HEK293 (cell line): Measurements from ENCODE around the gene KMT2A.

Experiments used
- CTCF ChIA-PET: fragments of 350-600 bp; formaldehyde crosslinking; extraction: SDS; loops from one replicate; lab custom pipeline; 2021; ENCODE audit warnings: antibody characterized with exemption; lab: Yijun Ruan, JAX
- POLR2A ChIA-PET: fragments of 300-600 bp; formaldehyde crosslinking; extraction: SDS; loops from one replicate; lab custom pipeline; 2020; ENCODE audit warnings: antibody characterized with exemption, inconsistent platforms; lab: Yijun Ruan, JAX
- H3K27ac ChIP-seq: fragments of 200-500 bp; sonication (Bioruptor generic); 2 replicates; pipeline ENCODE4 v1.5.1; 2014; ENCODE audit warnings: low read depth, low read length, control low read depth, inconsistent platforms; ENCODE audit errors: extremely low read depth
- H3K36me3 ChIP-seq, 2 experiments: fragments of 200-500 bp in 1 of 2; sonication (Bioruptor generic) in 1 of 2; 1 replicate in 1 of 2; 2 replicates in 1 of 2; pipeline ENCODE4 v1.5.1; 2014 to 2017; ENCODE audit warnings: inconsistent platforms in 2 of 2, low read length in 2 of 2; ENCODE audit not compliant: control insufficient read depth in 2 of 2, insufficient read depth in 1 of 2
- H3K4me1 ChIP-seq: fragments of 200-500 bp; sonication (Bioruptor generic); 2 replicates; pipeline ENCODE4 v1.5.1; 2014; ENCODE audit warnings: mild to moderate bottlenecking, low read length, inconsistent platforms; ENCODE audit not compliant: control insufficient read depth, insufficient read depth
- H3K4me3 ChIP-seq: 2 replicates; pipeline ENCODE4 v1.5.1; 2011; ENCODE audit warnings: low read depth, mild to moderate bottlenecking, control low read depth, low read length, moderate library complexity
- H3K9me3 ChIP-seq: fragments of 200-500 bp; sonication (Bioruptor generic); 2 replicates; pipeline ENCODE4 v1.5.1; 2014; ENCODE audit warnings: low read depth, low read length, inconsistent platforms; ENCODE audit not compliant: control insufficient read depth, insufficient read depth
- OSR2 ChIP-seq: fragments of 450-650 bp; formaldehyde crosslinking; IDR thresholded peaks from 2 replicates; pipeline ENCODE4 v1.5.1; 2016; ENCODE audit warnings: missing biosample characterization, missing genetic modification characterization
- SCRT1 ChIP-seq: fragments of 450-650 bp; formaldehyde crosslinking; IDR thresholded peaks from 2 replicates; pipeline ENCODE4 v1.5.1; 2016; ENCODE audit warnings: missing biosample characterization, missing genetic modification characterization, borderline replicate concordance
- ZBTB20 ChIP-seq: fragments of 450-650 bp; formaldehyde crosslinking; IDR thresholded peaks from 2 replicates; pipeline ENCODE4 v1.5.1; 2016; ENCODE audit warnings: missing biosample characterization, missing genetic modification characterization
- ZBTB21 ChIP-seq: fragments of 450-650 bp; formaldehyde crosslinking; IDR thresholded peaks from 2 replicates; pipeline ENCODE4 v1.5.1; 2017; ENCODE audit warnings: missing biosample characterization, missing genetic modification characterization
- ZFP41 ChIP-seq: fragments of 450-650 bp; formaldehyde crosslinking; IDR thresholded peaks from 2 replicates; pipeline ENCODE4 v1.5.1; 2016; ENCODE audit warnings: missing biosample characterization, missing genetic modification characterization, borderline replicate concordance
- ZNF114 ChIP-seq: fragments of 450-650 bp; formaldehyde crosslinking; IDR thresholded peaks from 2 replicates; pipeline ENCODE4 v1.5.0; 2017; ENCODE audit warnings: missing biosample characterization, missing genetic modification characterization
- ZNF121 ChIP-seq: fragments of 450-650 bp; formaldehyde crosslinking; IDR thresholded peaks from 2 replicates; pipeline ENCODE4 v1.5.1; 2016; ENCODE audit warnings: missing biosample characterization, missing genetic modification characterization
- ZNF2 ChIP-seq: fragments of 450-650 bp; formaldehyde crosslinking; IDR thresholded peaks from 2 replicates; pipeline ENCODE4 v1.5.1; 2016; ENCODE audit warnings: missing biosample characterization, missing genetic modification characterization
- ZNF214 ChIP-seq: fragments of 450-650 bp; formaldehyde crosslinking; IDR thresholded peaks from 2 replicates; pipeline ENCODE4 v1.5.1; 2017; ENCODE audit warnings: missing biosample characterization, mild to moderate bottlenecking, missing genetic modification characterization, borderline replicate concordance
- ZNF239 ChIP-seq: fragments of 450-650 bp; formaldehyde crosslinking; IDR thresholded peaks from 2 replicates; pipeline ENCODE4 v1.5.1; 2016; ENCODE audit warnings: missing biosample characterization, missing genetic modification characterization
- ZNF423 ChIP-seq: fragments of 450-650 bp; formaldehyde crosslinking; IDR thresholded peaks from 2 replicates; pipeline ENCODE4 v1.5.1; 2016; ENCODE audit warnings: missing biosample characterization, missing genetic modification characterization
- ZNF529 ChIP-seq: fragments of 450-650 bp; formaldehyde crosslinking; IDR thresholded peaks from 2 replicates; pipeline ENCODE4 v1.5.1; 2017; ENCODE audit warnings: missing genetic modification characterization, missing biosample characterization; ENCODE audit not compliant: insufficient replicate concordance
- ZNF549 ChIP-seq: fragments of 450-650 bp; IDR thresholded peaks from 2 replicates; pipeline ENCODE4 v1.5.1; 2018; ENCODE audit warnings: missing biosample characterization, missing genetic modification characterization, mild to moderate bottlenecking, inconsistent platforms, moderate library complexity
- ZNF600 ChIP-seq: fragments of 450-650 bp; formaldehyde crosslinking; IDR thresholded peaks from 2 replicates; pipeline ENCODE4 v1.5.1; 2016; ENCODE audit warnings: missing biosample characterization, missing genetic modification characterization
- ZNF610 ChIP-seq: fragments of 450-650 bp; formaldehyde crosslinking; IDR thresholded peaks from 2 replicates; pipeline ENCODE4 v1.5.1; 2016; ENCODE audit warnings: missing biosample characterization, missing genetic modification characterization, borderline replicate concordance
- ZNF791 ChIP-seq: fragments of 450-650 bp; formaldehyde crosslinking; IDR thresholded peaks from 2 replicates; pipeline ENCODE4 v1.5.1; 2016; ENCODE audit warnings: missing biosample characterization, missing genetic modification characterization
- ZNF792 ChIP-seq: fragments of 450-650 bp; formaldehyde crosslinking; IDR thresholded peaks from 2 replicates; pipeline ENCODE4 v1.5.1; 2016; ENCODE audit warnings: missing biosample characterization, missing genetic modification characterization
- TF ChIP-seq, protein P1 (sequence below): fragments of 450-650 bp; formaldehyde crosslinking; conservative IDR thresholded peaks from 2 replicates; pipeline ENCODE4 v1.5.1; 2016; ENCODE audit warnings: low read depth, missing biosample characterization, missing genetic modification characterization
- TF ChIP-seq, protein P2 (sequence below): fragments of 450-650 bp; formaldehyde crosslinking; IDR thresholded peaks from 2 replicates; pipeline ENCODE4 v1.5.1; 2016; ENCODE audit warnings: missing biosample characterization, missing genetic modification characterization, borderline replicate concordance
- TF ChIP-seq, protein P3 (sequence below): fragments of 450-650 bp; IDR thresholded peaks from 2 replicates; pipeline ENCODE4 v1.5.1; 2018; ENCODE audit warnings: missing biosample characterization, missing genetic modification characterization
- TF ChIP-seq, protein P4 (sequence below): fragments of 450-650 bp; formaldehyde crosslinking; IDR thresholded peaks from 2 replicates; pipeline ENCODE4 v1.5.1; 2016; ENCODE audit warnings: missing biosample characterization, missing genetic modification characterization
- TF ChIP-seq, protein P5 (sequence below): fragments of 450-650 bp; formaldehyde crosslinking; IDR thresholded peaks from 2 replicates; pipeline ENCODE4 v1.5.1; 2016; ENCODE audit warnings: missing biosample characterization, missing genetic modification characterization, low read depth

KMT2A gene

DNA sequence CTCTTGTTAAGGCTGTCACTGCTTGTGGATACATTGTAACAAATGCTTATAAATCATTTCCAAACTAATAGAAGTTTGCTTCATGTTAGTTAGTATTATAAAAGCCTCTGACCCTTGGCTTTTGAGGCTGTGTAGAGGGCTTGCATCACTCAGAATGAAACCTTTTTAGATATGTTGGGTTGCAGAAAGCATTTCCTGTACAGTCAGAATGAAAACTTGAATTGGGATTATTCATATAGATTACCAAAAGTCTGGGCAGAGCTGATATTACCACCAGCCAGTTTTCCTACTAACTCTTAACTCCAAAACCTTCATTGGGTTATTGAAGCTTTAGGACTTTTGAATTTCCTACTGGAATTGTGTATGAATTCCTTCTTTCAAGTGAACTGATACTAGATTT is 12.0 kb downstream of the KMT2A start (continued):
- TF ChIP-seq, protein P1, sequence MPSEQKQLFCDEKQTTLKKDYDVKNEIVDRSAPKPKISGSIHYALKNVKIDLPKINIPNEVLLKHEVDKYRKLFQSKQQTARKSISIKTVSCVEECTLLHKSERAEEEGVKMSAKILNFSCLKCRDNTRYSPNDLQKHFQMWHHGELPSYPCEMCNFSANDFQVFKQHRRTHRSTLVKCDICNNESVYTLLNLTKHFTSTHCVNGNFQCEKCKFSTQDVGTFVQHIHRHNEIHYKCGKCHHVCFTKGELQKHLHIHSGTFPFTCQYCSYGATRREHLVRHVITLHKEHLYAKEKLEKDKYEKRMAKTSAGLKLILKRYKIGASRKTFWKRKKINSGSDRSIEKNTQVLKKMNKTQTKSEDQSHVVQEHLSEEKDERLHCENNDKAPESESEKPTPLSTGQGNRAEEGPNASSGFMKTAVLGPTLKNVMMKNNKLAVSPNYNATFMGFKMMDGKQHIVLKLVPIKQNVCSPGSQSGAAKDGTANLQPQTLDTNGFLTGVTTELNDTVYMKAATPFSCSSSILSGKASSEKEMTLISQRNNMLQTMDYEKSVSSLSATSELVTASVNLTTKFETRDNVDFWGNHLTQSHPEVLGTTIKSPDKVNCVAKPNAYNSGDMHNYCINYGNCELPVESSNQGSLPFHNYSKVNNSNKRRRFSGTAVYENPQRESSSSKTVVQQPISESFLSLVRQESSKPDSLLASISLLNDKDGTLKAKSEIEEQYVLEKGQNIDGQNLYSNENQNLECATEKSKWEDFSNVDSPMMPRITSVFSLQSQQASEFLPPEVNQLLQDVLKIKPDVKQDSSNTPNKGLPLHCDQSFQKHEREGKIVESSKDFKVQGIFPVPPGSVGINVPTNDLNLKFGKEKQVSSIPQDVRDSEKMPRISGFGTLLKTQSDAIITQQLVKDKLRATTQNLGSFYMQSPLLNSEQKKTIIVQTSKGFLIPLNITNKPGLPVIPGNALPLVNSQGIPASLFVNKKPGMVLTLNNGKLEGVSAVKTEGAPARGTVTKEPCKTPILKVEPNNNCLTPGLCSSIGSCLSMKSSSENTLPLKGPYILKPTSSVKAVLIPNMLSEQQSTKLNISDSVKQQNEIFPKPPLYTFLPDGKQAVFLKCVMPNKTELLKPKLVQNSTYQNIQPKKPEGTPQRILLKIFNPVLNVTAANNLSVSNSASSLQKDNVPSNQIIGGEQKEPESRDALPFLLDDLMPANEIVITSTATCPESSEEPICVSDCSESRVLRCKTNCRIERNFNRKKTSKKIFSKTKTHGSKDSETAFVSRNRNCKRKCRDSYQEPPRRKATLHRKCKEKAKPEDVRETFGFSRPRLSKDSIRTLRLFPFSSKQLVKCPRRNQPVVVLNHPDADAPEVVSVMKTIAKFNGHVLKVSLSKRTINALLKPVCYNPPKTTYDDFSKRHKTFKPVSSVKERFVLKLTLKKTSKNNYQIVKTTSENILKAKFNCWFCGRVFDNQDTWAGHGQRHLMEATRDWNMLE (tag by site-specific recombination): no peak
- TF ChIP-seq ZNF423 (tag by site-specific recombination): no peak
- no peak for TF ChIP-seq ZFP41
- TF ChIP-seq OSR2 (tag by site-specific recombination): no peak
- no peak for TF ChIP-seq ZBTB20 (tag by site-specific recombination)
- TF ChIP-seq ZNF239 (tag by site-specific recombination): no peak
- no peak for TF ChIP-seq ZNF2 (tag by site-specific recombination)
- TF ChIP-seq ZBTB21 (tag by site-specific recombination): no peak
- no peak for TF ChIP-seq ZNF610
- TF ChIP-seq ZNF549 (tag by site-specific recombination): no peak
- TF ChIP-seq, protein P2, sequence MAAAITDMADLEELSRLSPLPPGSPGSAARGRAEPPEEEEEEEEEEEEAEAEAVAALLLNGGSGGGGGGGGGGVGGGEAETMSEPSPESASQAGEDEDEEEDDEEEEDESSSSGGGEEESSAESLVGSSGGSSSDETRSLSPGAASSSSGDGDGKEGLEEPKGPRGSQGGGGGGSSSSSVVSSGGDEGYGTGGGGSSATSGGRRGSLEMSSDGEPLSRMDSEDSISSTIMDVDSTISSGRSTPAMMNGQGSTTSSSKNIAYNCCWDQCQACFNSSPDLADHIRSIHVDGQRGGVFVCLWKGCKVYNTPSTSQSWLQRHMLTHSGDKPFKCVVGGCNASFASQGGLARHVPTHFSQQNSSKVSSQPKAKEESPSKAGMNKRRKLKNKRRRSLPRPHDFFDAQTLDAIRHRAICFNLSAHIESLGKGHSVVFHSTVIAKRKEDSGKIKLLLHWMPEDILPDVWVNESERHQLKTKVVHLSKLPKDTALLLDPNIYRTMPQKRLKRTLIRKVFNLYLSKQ: no peak
- no peak for TF ChIP-seq ZNF529 (tag by site-specific recombination)
- TF ChIP-seq ZNF791: no peak

DNA sequence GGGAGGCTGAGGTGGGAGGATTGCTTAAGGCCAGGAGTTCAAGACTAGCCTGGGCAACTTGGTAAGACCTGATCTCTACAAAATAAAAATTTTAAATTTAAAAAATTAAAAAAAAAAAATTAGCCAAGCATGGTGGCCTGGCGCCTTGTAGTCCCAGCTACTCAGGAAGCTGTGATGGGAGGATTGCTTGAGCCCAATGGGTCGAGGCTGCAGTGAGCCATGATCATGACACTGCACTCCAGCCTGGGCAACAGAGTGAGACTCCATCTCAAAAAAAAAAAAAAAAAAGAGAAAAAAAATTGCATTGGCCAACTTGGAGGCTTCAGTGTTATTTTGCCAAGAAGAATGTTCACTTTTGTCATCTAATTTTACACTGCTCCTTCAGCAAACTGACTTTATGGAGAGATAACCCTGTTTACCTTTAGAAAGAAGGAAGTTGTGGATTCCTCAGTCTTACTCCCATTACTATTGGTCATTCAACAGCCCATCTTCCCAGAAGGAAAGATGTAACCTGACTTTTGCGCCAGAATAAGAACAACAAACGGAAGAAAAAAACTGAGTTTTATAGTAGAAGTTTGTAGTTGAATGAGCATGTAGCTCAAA is 13.1 kb downstream of the KMT2A start:
- Histone ChIP-seq H3K4me3 (no peak overlapping the region), H3K36me3 (peaks cover 0 to 19% of the 10 kb centered on the region in 2 experiments; a peak in 2 of 3 replicates), H3K27ac (no peak overlapping the region), H3K9me3 (no peaks in the 10 kb centered on the region), H3K4me1 (no peaks in the 10 kb centered on the region)
- TF ChIP-seq, protein P3, sequence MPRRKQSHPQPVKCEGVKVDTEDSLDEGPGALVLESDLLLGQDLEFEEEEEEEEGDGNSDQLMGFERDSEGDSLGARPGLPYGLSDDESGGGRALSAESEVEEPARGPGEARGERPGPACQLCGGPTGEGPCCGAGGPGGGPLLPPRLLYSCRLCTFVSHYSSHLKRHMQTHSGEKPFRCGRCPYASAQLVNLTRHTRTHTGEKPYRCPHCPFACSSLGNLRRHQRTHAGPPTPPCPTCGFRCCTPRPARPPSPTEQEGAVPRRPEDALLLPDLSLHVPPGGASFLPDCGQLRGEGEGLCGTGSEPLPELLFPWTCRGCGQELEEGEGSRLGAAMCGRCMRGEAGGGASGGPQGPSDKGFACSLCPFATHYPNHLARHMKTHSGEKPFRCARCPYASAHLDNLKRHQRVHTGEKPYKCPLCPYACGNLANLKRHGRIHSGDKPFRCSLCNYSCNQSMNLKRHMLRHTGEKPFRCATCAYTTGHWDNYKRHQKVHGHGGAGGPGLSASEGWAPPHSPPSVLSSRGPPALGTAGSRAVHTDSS: no peak
- TF ChIP-seq ZNF214: no peak
- ChIA-PET POLR2A (no interaction called here), CTCF (no interaction called here)

DNA sequence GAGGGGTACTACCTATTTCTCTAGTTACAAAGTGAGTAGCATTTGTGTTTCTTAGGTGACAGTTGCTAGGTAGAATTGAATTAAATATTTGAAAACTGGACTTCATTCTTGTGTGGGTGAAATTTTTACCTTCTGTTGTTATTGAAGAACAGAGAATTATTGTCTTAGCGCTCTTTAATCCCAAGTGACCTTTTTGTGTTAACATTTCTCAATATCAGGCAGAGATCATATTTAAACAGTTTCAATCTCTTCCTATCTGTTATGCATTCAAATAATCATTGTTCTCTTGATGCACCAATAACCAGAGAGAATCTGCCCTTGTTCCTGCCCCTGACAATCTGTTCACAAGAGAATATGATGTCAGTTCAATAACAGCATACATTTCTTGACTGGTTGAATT is 14.2 kb downstream of the KMT2A start:
- ChIA-PET POLR2A (no interaction called here), CTCF (no interaction called here)
- Histone ChIP-seq H3K9me3 (no peaks in the 10 kb centered on the region), H3K27ac (no peak overlapping the region), H3K36me3 (peaks cover 0 to 14% of the 10 kb centered on the region in 2 experiments; a peak in 2 of 3 replicates), H3K4me3 (no peak overlapping the region), H3K4me1 (no peaks in the 10 kb centered on the region)
- no peak for TF ChIP-seq ZNF792 (tag by site-specific recombination)
- TF ChIP-seq, protein P4, sequence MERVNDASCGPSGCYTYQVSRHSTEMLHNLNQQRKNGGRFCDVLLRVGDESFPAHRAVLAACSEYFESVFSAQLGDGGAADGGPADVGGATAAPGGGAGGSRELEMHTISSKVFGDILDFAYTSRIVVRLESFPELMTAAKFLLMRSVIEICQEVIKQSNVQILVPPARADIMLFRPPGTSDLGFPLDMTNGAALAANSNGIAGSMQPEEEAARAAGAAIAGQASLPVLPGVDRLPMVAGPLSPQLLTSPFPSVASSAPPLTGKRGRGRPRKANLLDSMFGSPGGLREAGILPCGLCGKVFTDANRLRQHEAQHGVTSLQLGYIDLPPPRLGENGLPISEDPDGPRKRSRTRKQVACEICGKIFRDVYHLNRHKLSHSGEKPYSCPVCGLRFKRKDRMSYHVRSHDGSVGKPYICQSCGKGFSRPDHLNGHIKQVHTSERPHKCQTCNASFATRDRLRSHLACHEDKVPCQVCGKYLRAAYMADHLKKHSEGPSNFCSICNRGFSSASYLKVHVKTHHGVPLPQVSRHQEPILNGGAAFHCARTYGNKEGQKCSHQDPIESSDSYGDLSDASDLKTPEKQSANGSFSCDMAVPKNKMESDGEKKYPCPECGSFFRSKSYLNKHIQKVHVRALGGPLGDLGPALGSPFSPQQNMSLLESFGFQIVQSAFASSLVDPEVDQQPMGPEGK (tag by site-specific recombination): no peak
- no peak for TF ChIP-seq ZNF600 (tag by site-specific recombination)
- no peak for TF ChIP-seq ZNF121 (tag by site-specific recombination)
- TF ChIP-seq, protein P5, sequence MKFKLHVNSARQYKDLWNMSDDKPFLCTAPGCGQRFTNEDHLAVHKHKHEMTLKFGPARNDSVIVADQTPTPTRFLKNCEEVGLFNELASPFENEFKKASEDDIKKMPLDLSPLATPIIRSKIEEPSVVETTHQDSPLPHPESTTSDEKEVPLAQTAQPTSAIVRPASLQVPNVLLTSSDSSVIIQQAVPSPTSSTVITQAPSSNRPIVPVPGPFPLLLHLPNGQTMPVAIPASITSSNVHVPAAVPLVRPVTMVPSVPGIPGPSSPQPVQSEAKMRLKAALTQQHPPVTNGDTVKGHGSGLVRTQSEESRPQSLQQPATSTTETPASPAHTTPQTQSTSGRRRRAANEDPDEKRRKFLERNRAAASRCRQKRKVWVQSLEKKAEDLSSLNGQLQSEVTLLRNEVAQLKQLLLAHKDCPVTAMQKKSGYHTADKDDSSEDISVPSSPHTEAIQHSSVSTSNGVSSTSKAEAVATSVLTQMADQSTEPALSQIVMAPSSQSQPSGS: no peak
- no peak for TF ChIP-seq ZNF114 (tag by site-specific recombination)
- TF ChIP-seq ZNF239 (tag by site-specific recombination): no peak
- TF ChIP-seq SCRT1 (tag by site-specific recombination): no peak
